HEK293 (cell line): ENCODE data around the gene SEPTIN12.

Experiments
- CTCF ChIA-PET: fragments of 350-600 bp; formaldehyde crosslinking; extraction: SDS; loops from one replicate; lab custom pipeline; 2021; ENCODE audit warnings: antibody characterized with exemption; lab: Yijun Ruan, JAX
- POLR2A ChIA-PET: fragments of 300-600 bp; formaldehyde crosslinking; extraction: SDS; loops from one replicate; lab custom pipeline; 2020; ENCODE audit warnings: antibody characterized with exemption, inconsistent platforms; lab: Yijun Ruan, JAX
- H3K27ac ChIP-seq: fragments of 200-500 bp; sonication (Bioruptor generic); 2 replicates; pipeline ENCODE4 v1.5.1; 2014; ENCODE audit warnings: low read depth, low read length, control low read depth, inconsistent platforms; ENCODE audit errors: extremely low read depth
- H3K36me3 ChIP-seq, 2 experiments: fragments of 200-500 bp in 1 of 2; sonication (Bioruptor generic) in 1 of 2; 1 replicate in 1 of 2; 2 replicates in 1 of 2; pipeline ENCODE4 v1.5.1; 2014 to 2017; ENCODE audit warnings: inconsistent platforms in 2 of 2, low read length in 2 of 2; ENCODE audit not compliant: control insufficient read depth in 2 of 2, insufficient read depth in 1 of 2
- H3K4me1 ChIP-seq: fragments of 200-500 bp; sonication (Bioruptor generic); 2 replicates; pipeline ENCODE4 v1.5.1; 2014; ENCODE audit warnings: mild to moderate bottlenecking, low read length, inconsistent platforms; ENCODE audit not compliant: control insufficient read depth, insufficient read depth
- H3K4me3 ChIP-seq: 2 replicates; pipeline ENCODE4 v1.5.1; 2011; ENCODE audit warnings: low read depth, mild to moderate bottlenecking, control low read depth, low read length, moderate library complexity
- H3K9me3 ChIP-seq: fragments of 200-500 bp; sonication (Bioruptor generic); 2 replicates; pipeline ENCODE4 v1.5.1; 2014; ENCODE audit warnings: low read depth, low read length, inconsistent platforms; ENCODE audit not compliant: control insufficient read depth, insufficient read depth
- BCL11B ChIP-seq: fragments of 450-650 bp; formaldehyde crosslinking; IDR thresholded peaks from 2 replicates; pipeline ENCODE4 v1.5.1; 2016; ENCODE audit warnings: low read depth, missing biosample characterization, missing genetic modification characterization
- GLIS1 ChIP-seq: fragments of 450-650 bp; formaldehyde crosslinking; IDR thresholded peaks from 2 replicates; pipeline ENCODE4 v1.5.1; 2016; ENCODE audit warnings: missing biosample characterization, missing genetic modification characterization
- HOXD13 ChIP-seq: sonication (generic); formaldehyde crosslinking; IDR thresholded peaks from 2 replicates; pipeline ENCODE4 v1.8.0; 2022; ENCODE audit warnings: missing genetic modification reagents, borderline replicate concordance
- KLF9 ChIP-seq: fragments of 450-650 bp; formaldehyde crosslinking; IDR thresholded peaks from 2 replicates; pipeline ENCODE4 v1.5.1; 2016; ENCODE audit warnings: missing biosample characterization, missing genetic modification characterization, low read depth
- OVOL3 ChIP-seq: fragments of 450-650 bp; formaldehyde crosslinking; IDR thresholded peaks from 2 replicates; pipeline ENCODE4 v1.5.1; 2016; ENCODE audit warnings: missing biosample characterization, missing genetic modification characterization
- SP2 ChIP-seq: fragments of 450-650 bp; formaldehyde crosslinking; IDR thresholded peaks from 2 replicates; pipeline ENCODE4 v1.5.1; 2016; ENCODE audit warnings: missing biosample characterization, missing genetic modification characterization
- TRIM28 ChIP-seq: IDR thresholded peaks from 2 replicates; pipeline ENCODE4 v1.6.1; 2011; ENCODE audit warnings: low read length, control low read depth, borderline replicate concordance
- ZBTB44 ChIP-seq: fragments of 450-650 bp; IDR thresholded peaks from 2 replicates; pipeline ENCODE4 v1.5.1; 2018; ENCODE audit warnings: missing biosample characterization, mild to moderate bottlenecking, missing genetic modification characterization
- ZBTB7A ChIP-seq: fragments of 450-650 bp; formaldehyde crosslinking; IDR thresholded peaks from 2 replicates; pipeline ENCODE4 v1.5.1; 2016; ENCODE audit warnings: low read depth, missing biosample characterization, missing genetic modification characterization
- ZEB2 ChIP-seq: fragments of 450-650 bp; formaldehyde crosslinking; IDR thresholded peaks from 2 replicates; pipeline ENCODE4 v1.5.1; 2016; ENCODE audit warnings: missing biosample characterization, missing genetic modification characterization
- ZNF10 ChIP-seq: fragments of 450-650 bp; formaldehyde crosslinking; IDR thresholded peaks from 2 replicates; pipeline ENCODE4 v1.5.1; 2017; ENCODE audit warnings: missing biosample characterization, missing genetic modification characterization
- ZNF132 ChIP-seq: fragments of 450-650 bp; formaldehyde crosslinking; IDR thresholded peaks from 2 replicates; pipeline ENCODE4 v1.5.1; 2017; ENCODE audit warnings: missing biosample characterization, missing genetic modification characterization, borderline replicate concordance
- ZNF138 ChIP-seq: fragments of 450-650 bp; formaldehyde crosslinking; IDR thresholded peaks from 2 replicates; pipeline ENCODE4 v1.5.1; 2016; ENCODE audit warnings: missing biosample characterization, missing genetic modification characterization, borderline replicate concordance
- ZNF174 ChIP-seq: fragments of 450-650 bp; formaldehyde crosslinking; IDR thresholded peaks from 2 replicates; pipeline ENCODE4 v1.5.0; 2017; ENCODE audit warnings: missing biosample characterization, mild to moderate bottlenecking, missing genetic modification characterization
- ZNF2 ChIP-seq: fragments of 450-650 bp; formaldehyde crosslinking; IDR thresholded peaks from 2 replicates; pipeline ENCODE4 v1.5.1; 2016; ENCODE audit warnings: missing biosample characterization, missing genetic modification characterization
- ZNF248 ChIP-seq: fragments of 450-650 bp; formaldehyde crosslinking; IDR thresholded peaks from 2 replicates; pipeline ENCODE4 v1.5.1; 2017; ENCODE audit warnings: missing biosample characterization, missing genetic modification characterization
- ZNF302 ChIP-seq: fragments of 450-650 bp; formaldehyde crosslinking; IDR thresholded peaks from 2 replicates; pipeline ENCODE4 v1.5.1; 2016; ENCODE audit warnings: missing biosample characterization, missing genetic modification characterization, low read depth
- ZNF324 ChIP-seq: fragments of 450-650 bp; formaldehyde crosslinking; IDR thresholded peaks from 2 replicates; pipeline ENCODE4 v1.5.1; 2016; ENCODE audit warnings: missing biosample characterization, missing genetic modification characterization
- ZNF544 ChIP-seq: fragments of 450-650 bp; formaldehyde crosslinking; IDR thresholded peaks from 2 replicates; pipeline ENCODE4 v1.5.0; 2017; ENCODE audit warnings: missing biosample characterization, missing genetic modification characterization
- ZNF645 ChIP-seq: fragments of 450-650 bp; formaldehyde crosslinking; IDR thresholded peaks from 2 replicates; pipeline ENCODE4; 2016; ENCODE audit warnings: missing biosample characterization, missing genetic modification characterization
- ZNF76 ChIP-seq: fragments of 450-650 bp; formaldehyde crosslinking; IDR thresholded peaks from 2 replicates; pipeline ENCODE4; 2016; ENCODE audit warnings: low read depth, missing biosample characterization, missing genetic modification characterization, borderline replicate concordance
- ZNF776 ChIP-seq: fragments of 450-650 bp; formaldehyde crosslinking; IDR thresholded peaks from 2 replicates; pipeline ENCODE4 v1.5.0; 2017; ENCODE audit warnings: missing biosample characterization, missing genetic modification characterization, borderline replicate concordance
- ZNF785 ChIP-seq: fragments of 450-650 bp; formaldehyde crosslinking; IDR thresholded peaks from 2 replicates; pipeline ENCODE4 v1.5.1; 2016; ENCODE audit warnings: missing biosample characterization, missing genetic modification characterization
- ZNF843 ChIP-seq: fragments of 450-650 bp; formaldehyde crosslinking; IDR thresholded peaks from 2 replicates; pipeline ENCODE4 v1.5.1; 2016; ENCODE audit warnings: missing biosample characterization, missing genetic modification characterization
- ZSCAN5A ChIP-seq: fragments of 450-650 bp; formaldehyde crosslinking; IDR thresholded peaks from 2 replicates; pipeline ENCODE4 v1.5.1; 2016; ENCODE audit warnings: missing biosample characterization, missing genetic modification characterization

Gene SEPTIN12

GRCh38 chr16:4754865-4755264 is 33.3 kb downstream of the SEPTIN12 start:
- Histone ChIP-seq H3K4me3 (no peak overlapping the region), H3K9me3 (no peaks in the 10 kb centered on the region), H3K4me1 (no peaks in the 10 kb centered on the region), H3K27ac (no peak overlapping the region), H3K36me3 (peaks cover 41 to 87% of the 10 kb centered on the region in 2 experiments)
- ChIA-PET CTCF (no interaction called here), POLR2A (no interaction called here)
- TF ChIP-seq ZNF2 (tag by site-specific recombination), result no peak
- peak; percentile 91 for TF ChIP-seq ZNF776 (tag by site-specific recombination)

GRCh38 chr16:4753227-4753626 is 34.9 kb downstream of the SEPTIN12 start:
- Histone ChIP-seq H3K36me3 (peaks cover 28 to 76% of the 10 kb centered on the region in 2 experiments), H3K27ac (no peak overlapping the region), H3K9me3 (no peaks in the 10 kb centered on the region), H3K4me1 (no peaks in the 10 kb centered on the region), H3K4me3 (no peak overlapping the region)
- TF ChIP-seq SP2 (tag by site-specific recombination), result no peak
- TF ChIP-seq ZNF843 (tag by site-specific recombination), result no peak
- TF ChIP-seq ZEB2 (tag by site-specific recombination), result no peak
- TF ChIP-seq ZNF776 (tag by site-specific recombination), result no peak
- TF ChIP-seq ZNF132 (tag by site-specific recombination), result no peak
- TF ChIP-seq ZBTB7A, result no peak
- TF ChIP-seq ZNF138 (tag by site-specific recombination), result no peak
- no peak for TF ChIP-seq HOXD13
- no peak for TF ChIP-seq ZSCAN5A (tag by site-specific recombination)
- ChIA-PET POLR2A (interaction anchor here (1.3 kb wide), 1 partner anchor 15 kb away, joined by 3 read pairs; no protein-coding TSS in a partner anchor), CTCF (no interaction called here)

GRCh38 chr16:4752351-4753100 is 35.6 kb downstream of the SEPTIN12 start:
- Histone ChIP-seq H3K4me3 (no peak overlapping the region), H3K36me3 (peaks cover 28 to 72% of the 10 kb centered on the region in 2 experiments), H3K9me3 (no peaks in the 10 kb centered on the region), H3K4me1 (no peaks in the 10 kb centered on the region), H3K27ac (no peak overlapping the region)
- POLR2A ChIA-PET, result interaction anchor here (1.3 kb wide), 1 partner anchor 16 kb away, joined by 3 read pairs; no protein-coding TSS in a partner anchor
- TF ChIP-seq GLIS1 (tag by site-specific recombination), result no peak
- no peak for TF ChIP-seq ZNF302 (tag by site-specific recombination)
- TF ChIP-seq KLF9 (tag by site-specific recombination), result no peak
- TF ChIP-seq ZNF248 (tag by site-specific recombination), result no peak
- no peak for TF ChIP-seq ZBTB44 (tag by site-specific recombination)
- CTCF ChIA-PET, result no interaction called here

- Histone ChIP-seq H3K4me1 (no peaks in the 10 kb centered on the region), H3K4me3 (no peak overlapping the region), H3K9me3 (no peaks in the 10 kb centered on the region), H3K27ac (no peak overlapping the region), H3K36me3 (peaks cover 12 to 60% of the 10 kb centered on the region in 2 experiments)
- ChIA-PET CTCF (no interaction called here), POLR2A (no interaction called here)
- TF ChIP-seq ZNF544 (no peak), ZNF645 (tag by site-specific recombination) (no peak), ZNF10 (tag by site-specific recombination) (no peak), ZNF785 (tag by site-specific recombination) (no peak), ZNF76 (tag by site-specific recombination) (no peak), ZNF324 (tag by site-specific recombination) (no peak), OVOL3 (tag by site-specific recombination) (no peak), TRIM28 (no peak), BCL11B (tag by site-specific recombination) (no peak), ZNF174 (tag by site-specific recombination) (no peak)
Measured at GRCh38 chr16:4750896-4751295, 37.2 kb downstream of the SEPTIN12 start.
